ENCODE results near the gene MCTP1. TPM values are rescaled to one million over a fixed set of nuclear protein-coding genes. Genes with fewer than 3 reads are reported as not detected.

MCTP1 gene
- total and polyA plus RNA-seq, 7 experiments from 2014 or later = 0.75 to 38.9 (median 2.3) TPM; not detected in 1

- POLR2A ChIA-PET = no interaction called here
- H3K27ac Mint-ChIP-seq = no peak overlapping the region
- CTCF ChIA-PET = no interaction called here
- Histone ChIP-seq H3K27ac (ENCODE audit: low read depth, low read length) (no peak overlapping the region), H3K36me3 (ENCODE audit: control insufficient read depth in 2 of 3, insufficient read depth in 3 of 3, low read length in 3 of 3) (no peaks in the 10 kb centered on the region), H3K4me3 (ENCODE audit: low read length) (no peak overlapping the region), H3K27me3 (ENCODE audit: control insufficient read depth in 2 of 2, insufficient read depth in 2 of 2, low read length in 2 of 2) (no peaks in the 10 kb centered on the region), H3K9me3 (ENCODE audit: control insufficient read depth in 2 of 3, low read length in 3 of 3) (no peaks in the 10 kb centered on the region), H3K4me1 (ENCODE audit: control insufficient read depth in 2 of 2, insufficient read depth in 2 of 2, low read length in 2 of 2) (no peaks in the 10 kb centered on the region)
- no peaks in the 10 kb centered on the region for H3K36me3 Mint-ChIP-seq
- intact Hi-C loops (cut with micrococcal nuclease) = no loop called here
- H3K4me1 Mint-ChIP-seq = no peaks in the 10 kb centered on the region
- DNase-seq = no peak
- peaks cover 0 to 13% (median 5%) of the 10 kb centered on the region in 11 donors for H3K9me3 Mint-ChIP-seq
- ATAC-seq = no peak
- no peak overlapping the region for H3K4me3 Mint-ChIP-seq
- H3K27me3 Mint-ChIP-seq = peaks cover 0 to 11% (median 5%) of the 10 kb centered on the region in 5 donors
Measured at GRCh38 chr5:95175106-95175505, 109.8 kb downstream of the MCTP1 start.

- Mint-ChIP-seq H3K9me3 (peaks cover 0 to 19% (median 10%) of the 10 kb centered on the region in 11 donors), H3K36me3 (no peaks in the 10 kb centered on the region), H3K4me3 (no peak overlapping the region), H3K27me3 (peaks cover 0 to 10% (median 5%) of the 10 kb centered on the region in 5 donors), H3K27ac (no peak overlapping the region), H3K4me1 (no peaks in the 10 kb centered on the region)
- H3K4me1 ChIP-seq (ENCODE audit: control insufficient read depth in 2 of 2, insufficient read depth in 2 of 2, low read length in 2 of 2) = no peaks in the 10 kb centered on the region
- no peaks in the 10 kb centered on the region for H3K9me3 ChIP-seq (ENCODE audit: control insufficient read depth in 2 of 3, low read length in 3 of 3)
- DNase-seq (no peak), ATAC-seq (no peak)
- H3K4me3 ChIP-seq (ENCODE audit: low read length) = no peak overlapping the region
- H3K27me3 ChIP-seq (ENCODE audit: control insufficient read depth in 2 of 2, insufficient read depth in 2 of 2, low read length in 2 of 2) = no peaks in the 10 kb centered on the region
- POLR2A ChIA-PET = no interaction called here
- CTCF ChIA-PET = no interaction called here
- no peak overlapping the region for H3K27ac ChIP-seq (ENCODE audit: low read depth, low read length)
- no peaks in the 10 kb centered on the region for H3K36me3 ChIP-seq (ENCODE audit: control insufficient read depth in 2 of 3, insufficient read depth in 3 of 3, low read length in 3 of 3)
- intact Hi-C loops (cut with micrococcal nuclease) = no loop called here
Measured at GRCh38 chr5:95172659-95173058, 112.2 kb downstream of the MCTP1 start.

DNA sequence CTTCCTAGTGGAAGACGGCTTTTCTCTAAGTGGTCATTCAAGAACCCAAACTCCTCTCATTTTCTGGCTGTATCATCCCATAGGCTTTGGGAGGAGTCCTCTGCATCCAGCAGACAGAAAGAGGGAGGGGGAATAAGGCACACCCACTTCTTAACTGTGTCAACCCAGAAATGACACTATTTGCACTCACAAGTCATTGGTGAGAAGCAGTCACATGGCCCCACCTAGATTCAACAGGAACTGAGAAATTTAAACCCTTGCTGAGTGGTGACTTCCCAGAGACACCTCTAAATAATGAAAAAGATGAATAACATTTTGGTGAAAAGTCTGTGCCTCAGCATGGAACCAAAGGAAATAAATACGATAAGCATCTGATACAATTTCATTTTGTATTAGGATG lies 120.0 kb downstream of the MCTP1 start:
- Histone ChIP-seq H3K36me3 (ENCODE audit: control insufficient read depth in 2 of 3, insufficient read depth in 3 of 3, low read length in 3 of 3) (no peaks in the 10 kb centered on the region), H3K27me3 (ENCODE audit: control insufficient read depth in 2 of 2, insufficient read depth in 2 of 2, low read length in 2 of 2) (no peaks in the 10 kb centered on the region), H3K27ac (ENCODE audit: low read depth, low read length) (no peak overlapping the region), H3K4me3 (ENCODE audit: low read length) (no peak overlapping the region), H3K9me3 (ENCODE audit: control insufficient read depth in 2 of 3, low read length in 3 of 3) (no peaks in the 10 kb centered on the region), H3K4me1 (ENCODE audit: control insufficient read depth in 2 of 2, insufficient read depth in 2 of 2, low read length in 2 of 2) (no peaks in the 10 kb centered on the region)
- H3K4me1 Mint-ChIP-seq = peaks cover 0 to 13% (median 5%) of the 10 kb centered on the region in 7 donors
- POLR2A ChIA-PET = no interaction called here
- intact Hi-C loops (cut with micrococcal nuclease) = no loop called here
- peaks cover 0 to 3% (median 0%) of the 10 kb centered on the region in 5 donors for H3K27me3 Mint-ChIP-seq
- H3K27ac Mint-ChIP-seq = no peak overlapping the region
- CTCF ChIA-PET = no interaction called here
- H3K36me3 Mint-ChIP-seq = no peaks in the 10 kb centered on the region
- H3K9me3 Mint-ChIP-seq = peaks cover 0 to 10% (median 5%) of the 10 kb centered on the region in 11 donors
- H3K4me3 Mint-ChIP-seq = no peak overlapping the region
- DNase-seq (no peak), ATAC-seq (no peak)

DNA sequence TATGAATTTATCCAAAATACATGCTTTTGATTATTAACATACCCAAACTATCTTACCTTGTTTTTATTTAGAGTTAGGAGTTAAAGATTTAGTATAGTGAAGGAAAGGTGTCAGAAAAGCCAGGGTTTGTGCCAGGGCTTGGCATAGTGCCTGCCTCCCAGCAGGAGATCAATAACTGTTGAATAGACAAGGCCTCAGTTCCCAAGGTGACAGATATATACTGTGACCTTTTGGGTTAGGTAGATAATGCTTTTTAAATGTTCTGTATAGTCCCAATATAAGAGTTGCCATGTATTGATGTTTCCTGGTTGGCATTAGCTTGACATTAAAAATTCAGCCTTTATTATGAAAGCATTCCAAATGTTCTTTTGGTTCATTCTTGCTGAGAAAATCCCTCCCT lies 121.8 kb downstream of the MCTP1 start:
- H3K27me3 Mint-ChIP-seq = peaks cover 0 to 5% (median 0%) of the 10 kb centered on the region in 5 donors
- ATAC-seq = no peak
- Histone ChIP-seq H3K9me3 (ENCODE audit: control insufficient read depth in 2 of 3, low read length in 3 of 3) (no peaks in the 10 kb centered on the region), H3K27me3 (ENCODE audit: control insufficient read depth in 2 of 2, insufficient read depth in 2 of 2, low read length in 2 of 2) (no peaks in the 10 kb centered on the region), H3K36me3 (ENCODE audit: control insufficient read depth in 2 of 3, insufficient read depth in 3 of 3, low read length in 3 of 3) (no peaks in the 10 kb centered on the region), H3K4me3 (ENCODE audit: low read length) (no peak overlapping the region), H3K4me1 (ENCODE audit: control insufficient read depth in 2 of 2, insufficient read depth in 2 of 2, low read length in 2 of 2) (no peaks in the 10 kb centered on the region), H3K27ac (ENCODE audit: low read depth, low read length) (no peak overlapping the region)
- H3K27ac Mint-ChIP-seq = no peak overlapping the region
- no peak for DNase-seq
- peaks cover 0 to 13% (median 5%) of the 10 kb centered on the region in 7 donors for H3K4me1 Mint-ChIP-seq
- intact Hi-C loops (cut with micrococcal nuclease) = no loop called here
- ChIA-PET CTCF (no interaction called here), POLR2A (no interaction called here)
- H3K36me3 Mint-ChIP-seq = no peaks in the 10 kb centered on the region
- peaks cover 0 to 5% (median 0%) of the 10 kb centered on the region in 11 donors for H3K9me3 Mint-ChIP-seq
- no peak overlapping the region for H3K4me3 Mint-ChIP-seq

DNA sequence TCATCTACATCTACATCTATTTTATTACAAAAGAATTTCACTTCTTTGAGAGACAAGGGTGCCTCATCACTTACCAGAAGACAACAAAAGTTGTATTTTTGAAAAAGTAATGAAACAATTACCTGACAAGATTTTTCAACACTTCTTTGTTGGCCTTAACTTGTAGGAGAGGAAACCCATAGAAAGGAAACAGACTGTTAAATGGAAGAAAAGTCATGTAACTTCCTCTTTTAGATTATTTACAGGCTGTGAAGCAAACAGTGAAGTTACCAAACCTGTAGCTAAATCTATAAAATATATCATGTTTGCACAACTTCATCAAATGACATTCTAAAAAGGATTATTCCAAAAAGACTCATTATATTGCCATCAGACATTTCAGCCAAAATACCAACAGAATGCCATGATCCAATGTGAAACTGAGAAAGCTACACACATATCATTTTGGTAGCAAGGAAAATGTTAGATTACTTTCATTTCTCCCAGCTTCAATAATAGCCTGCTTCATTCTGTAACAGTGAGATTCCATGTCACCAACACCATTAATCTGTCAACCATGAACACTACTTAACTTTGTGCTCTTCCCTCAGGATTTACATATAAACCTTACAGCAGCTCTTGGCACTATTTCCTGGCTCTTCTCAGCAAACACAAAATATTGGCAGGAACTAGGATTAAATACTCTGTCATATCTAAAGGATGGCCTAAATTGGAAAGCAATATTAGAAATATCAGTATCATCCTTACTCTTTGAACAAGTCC lies 122.5 kb downstream of the MCTP1 start:
- Mint-ChIP-seq H3K27ac (no peak overlapping the region), H3K36me3 (no peaks in the 10 kb centered on the region), H3K4me3 (no peak overlapping the region), H3K9me3 (peaks cover 0 to 5% (median 0%) of the 10 kb centered on the region in 11 donors), H3K4me1 (peaks cover 0 to 13% (median 5%) of the 10 kb centered on the region in 7 donors), H3K27me3 (peaks cover 0 to 5% (median 0%) of the 10 kb centered on the region in 5 donors)
- H3K27ac ChIP-seq (ENCODE audit: low read depth, low read length) = no peak overlapping the region
- no peaks in the 10 kb centered on the region for H3K27me3 ChIP-seq (ENCODE audit: control insufficient read depth in 2 of 2, insufficient read depth in 2 of 2, low read length in 2 of 2)
- POLR2A ChIA-PET = no interaction called here
- no peak for DNase-seq
- H3K9me3 ChIP-seq (ENCODE audit: control insufficient read depth in 2 of 3, low read length in 3 of 3) = no peaks in the 10 kb centered on the region
- no peak for ATAC-seq
- CTCF ChIA-PET = no interaction called here
- H3K4me3 ChIP-seq (ENCODE audit: low read length) = no peak overlapping the region
- no peaks in the 10 kb centered on the region for H3K4me1 ChIP-seq (ENCODE audit: control insufficient read depth in 2 of 2, insufficient read depth in 2 of 2, low read length in 2 of 2)
- intact Hi-C loops (cut with micrococcal nuclease) = no loop called here
- H3K36me3 ChIP-seq (ENCODE audit: control insufficient read depth in 2 of 3, insufficient read depth in 3 of 3, low read length in 3 of 3) = no peaks in the 10 kb centered on the region

DNA sequence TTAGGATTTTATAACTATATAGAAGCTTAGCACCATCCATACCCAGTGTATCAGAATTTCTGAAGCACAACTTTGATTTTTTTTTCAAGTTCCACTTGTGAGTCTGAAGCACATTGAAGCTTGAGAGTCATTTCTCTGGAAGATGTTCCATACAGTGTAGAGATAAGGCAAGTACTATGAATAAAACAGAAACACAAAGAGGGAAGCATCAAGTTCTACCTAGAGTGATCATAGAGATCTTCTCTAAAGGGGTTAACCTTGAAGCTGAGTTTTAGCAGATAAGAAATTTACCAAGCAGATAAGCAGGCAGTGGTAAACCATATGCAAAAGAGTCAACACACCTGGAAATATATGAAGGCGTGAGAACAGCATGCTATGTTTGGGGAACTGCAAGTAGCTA lies 125.3 kb downstream of the MCTP1 start:
- Histone ChIP-seq H3K36me3 (ENCODE audit: control insufficient read depth in 2 of 3, insufficient read depth in 3 of 3, low read length in 3 of 3) (no peaks in the 10 kb centered on the region), H3K27ac (ENCODE audit: low read depth, low read length) (no peak overlapping the region), H3K4me3 (ENCODE audit: low read length) (no peak overlapping the region), H3K4me1 (ENCODE audit: control insufficient read depth in 2 of 2, insufficient read depth in 2 of 2, low read length in 2 of 2) (no peaks in the 10 kb centered on the region), H3K9me3 (ENCODE audit: control insufficient read depth in 2 of 3, low read length in 3 of 3) (no peaks in the 10 kb centered on the region), H3K27me3 (ENCODE audit: control insufficient read depth in 2 of 2, insufficient read depth in 2 of 2, low read length in 2 of 2) (no peaks in the 10 kb centered on the region)
- H3K27me3 Mint-ChIP-seq = peaks cover 0 to 5% (median 0%) of the 10 kb centered on the region in 5 donors
- POLR2A ChIA-PET = no interaction called here
- no peak overlapping the region for H3K27ac Mint-ChIP-seq
- H3K4me1 Mint-ChIP-seq = peaks cover 0 to 13% (median 5%) of the 10 kb centered on the region in 7 donors
- H3K9me3 Mint-ChIP-seq = peaks cover 0 to 3% (median 0%) of the 10 kb centered on the region in 11 donors
- intact Hi-C loops (cut with micrococcal nuclease) = no loop called here
- H3K36me3 Mint-ChIP-seq = no peaks in the 10 kb centered on the region
- DNase-seq (no peak), ATAC-seq (peak; percentile 14)
- H3K4me3 Mint-ChIP-seq = no peak overlapping the region
- CTCF ChIA-PET = no interaction called here

DNA sequence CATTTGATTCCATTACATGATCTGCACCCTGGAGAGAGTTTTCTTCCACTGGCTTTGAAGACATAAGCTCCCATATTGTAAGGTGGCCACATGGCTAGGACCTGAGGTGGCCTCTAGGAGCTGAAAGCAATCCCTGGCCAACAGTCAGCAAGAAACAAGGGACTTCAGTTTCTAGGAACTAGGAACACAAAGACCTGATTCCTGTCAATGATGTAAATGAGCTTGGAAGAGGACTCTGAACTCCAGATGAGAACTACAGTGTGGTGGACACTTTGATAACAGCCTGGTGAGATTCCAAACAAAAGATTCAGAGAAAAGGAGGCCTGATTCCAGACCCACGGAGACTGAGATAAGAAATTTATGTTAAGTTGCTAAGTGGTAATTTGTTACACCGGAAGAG lies 129.0 kb downstream of the MCTP1 start:
- Histone ChIP-seq H3K36me3 (ENCODE audit: control insufficient read depth in 2 of 3, insufficient read depth in 3 of 3, low read length in 3 of 3) (no peaks in the 10 kb centered on the region), H3K27ac (ENCODE audit: low read depth, low read length) (no peak overlapping the region), H3K9me3 (ENCODE audit: control insufficient read depth in 2 of 3, low read length in 3 of 3) (no peaks in the 10 kb centered on the region), H3K4me1 (ENCODE audit: control insufficient read depth in 2 of 2, insufficient read depth in 2 of 2, low read length in 2 of 2) (no peaks in the 10 kb centered on the region), H3K27me3 (ENCODE audit: control insufficient read depth in 2 of 2, insufficient read depth in 2 of 2, low read length in 2 of 2) (no peaks in the 10 kb centered on the region), H3K4me3 (ENCODE audit: low read length) (no peak overlapping the region)
- Mint-ChIP-seq H3K27me3 (peaks cover 0 to 9% (median 0%) of the 10 kb centered on the region in 5 donors), H3K4me1 (no peaks in the 10 kb centered on the region), H3K27ac (no peak overlapping the region), H3K36me3 (no peaks in the 10 kb centered on the region), H3K4me3 (no peak overlapping the region), H3K9me3 (peaks cover 0 to 3% (median 0%) of the 10 kb centered on the region in 11 donors)
- ChIA-PET CTCF (no interaction called here), POLR2A (no interaction called here)
- ATAC-seq (no peak), DNase-seq (no peak)
- intact Hi-C loops (cut with micrococcal nuclease) = no loop called here

Measured in naive thymus-derived CD4-positive, alpha-beta T cell (primary cell).